NCI-H1092 treated with DMSO at 0.1 percent for 48 hours (cell line): ENCODE data around the gene WDR45.
"Not testable (repeated sequence)": the region's sequence is repeated elsewhere in the genome, so short reads cannot be mapped to it uniquely, and the experiment has no call there.

Experiments
- DNase-seq: peaks from one replicate; lab custom pipeline; 2025; lab: John Stamatoyannopoulos, UW

Gene WDR45

DNA sequence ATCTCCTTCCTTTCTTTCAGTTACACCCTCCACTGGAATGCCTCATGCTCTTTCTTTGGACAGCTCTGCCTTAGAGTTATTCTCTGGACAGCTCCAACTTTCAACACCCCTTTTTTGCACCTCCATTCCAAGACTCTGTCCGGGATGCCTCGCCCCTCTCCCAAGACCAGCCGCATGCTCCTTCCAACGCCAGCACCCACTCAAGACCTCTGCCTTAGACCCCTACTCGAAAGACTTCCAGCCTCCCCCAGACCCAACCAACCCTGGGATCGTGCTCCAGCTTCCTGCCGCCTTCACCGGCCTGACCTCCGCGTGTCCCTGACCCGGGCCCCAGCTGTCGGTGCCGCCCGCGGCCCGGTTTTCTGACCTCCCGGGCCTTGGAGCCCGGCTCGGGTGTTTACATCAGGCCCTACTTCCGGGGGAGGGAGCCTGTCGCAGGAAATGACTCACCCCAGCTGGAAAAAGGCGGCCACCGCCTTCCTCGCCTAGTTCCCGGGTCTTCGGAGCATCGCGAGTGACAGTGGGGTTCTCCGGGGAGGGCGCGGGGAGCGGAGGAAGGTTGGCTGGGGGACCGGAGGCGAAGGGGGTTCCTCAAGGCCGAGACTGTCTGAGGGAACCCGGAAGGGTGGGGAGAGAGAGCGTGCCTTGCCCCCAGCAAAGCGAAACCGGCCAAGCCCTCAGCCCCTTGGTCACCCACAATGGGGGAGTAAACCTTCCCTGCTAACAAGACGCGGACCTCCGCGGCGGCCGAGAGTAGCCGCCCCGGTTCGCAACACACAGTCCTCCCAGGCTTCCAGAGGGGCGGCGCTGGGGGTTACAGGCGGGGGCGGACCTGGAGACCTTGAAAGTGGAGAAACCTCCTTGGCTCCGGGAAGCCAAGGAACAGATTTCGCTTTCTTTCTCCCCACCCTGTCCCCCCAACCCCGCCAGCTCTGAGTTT is at the start of gene WDR45:
WDR45 (minus strand) TSS at position 399 of the 940 bp plus-strand sequence. CDS start 1,792 bp downstream, outside the sequence.
- peak; percentile 44 for DNase-seq

DNA sequence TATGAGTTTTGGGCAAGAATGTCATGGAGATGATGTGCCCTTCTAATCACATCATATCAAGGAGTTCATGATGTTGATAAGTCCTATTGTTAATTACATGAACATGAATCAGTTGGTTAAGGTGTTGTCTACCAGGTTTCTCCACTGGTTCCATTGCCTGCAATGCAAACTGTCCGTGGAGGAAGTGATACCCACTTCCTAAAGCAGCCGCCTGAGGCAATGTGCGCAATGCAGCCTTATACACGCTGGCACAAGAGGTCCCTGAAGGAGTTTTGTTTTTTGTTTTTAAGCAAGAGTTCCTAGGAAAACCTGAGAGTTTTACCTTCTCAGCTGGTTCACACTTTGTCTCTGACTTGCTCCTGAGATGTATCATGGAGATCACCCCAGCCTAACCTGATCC is 49.7 kb upstream of the WDR45 start:
- DNase-seq = no peak

DNA sequence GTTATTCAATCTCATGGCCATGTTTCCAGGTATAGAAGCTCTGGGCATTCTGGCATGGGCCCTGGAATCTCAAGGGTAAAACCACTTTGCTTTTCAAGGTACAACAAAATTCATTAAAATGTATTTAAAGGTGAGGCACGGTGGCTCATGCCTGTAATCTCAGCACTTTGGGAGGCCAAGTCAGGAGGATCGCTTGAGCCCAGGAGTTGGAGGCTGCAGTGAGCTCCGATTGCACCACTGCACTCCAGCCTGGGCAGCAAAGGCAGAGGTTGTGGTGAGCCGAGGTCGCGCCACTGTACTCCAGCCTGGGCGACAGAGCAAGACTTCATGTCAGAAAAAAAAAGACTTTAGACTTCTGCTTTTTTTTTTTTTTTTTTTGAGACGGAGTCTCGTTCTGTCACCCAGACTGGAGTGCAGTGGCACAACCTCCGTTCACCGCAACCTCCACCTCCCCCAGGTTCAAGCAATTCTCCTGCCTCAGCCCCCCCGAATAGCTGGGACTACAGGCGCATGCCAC is 48.1 kb upstream of the WDR45 start:
- not testable (repeated sequence) for DNase-seq

DNA sequence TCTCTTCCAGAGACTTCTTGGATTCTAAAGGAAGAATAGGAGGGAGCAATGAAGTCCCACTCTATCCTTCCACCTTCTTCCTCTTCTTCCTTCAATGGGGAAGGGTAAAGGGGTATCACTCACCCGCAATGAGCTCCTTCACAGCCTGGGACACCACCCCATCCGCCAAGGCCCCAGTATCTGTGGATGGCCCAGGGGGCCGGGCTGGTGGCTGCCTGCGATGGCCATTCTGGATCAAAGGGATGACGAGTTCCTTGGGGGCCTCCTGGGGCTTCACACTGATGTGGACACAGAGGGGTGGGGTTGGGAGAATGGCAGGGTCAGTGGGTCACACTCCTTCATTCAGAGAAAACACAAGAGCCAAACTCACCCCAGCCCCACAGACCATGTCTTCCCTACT is 42.8 kb upstream of the WDR45 start:
- DNase-seq = no peak

DNA sequence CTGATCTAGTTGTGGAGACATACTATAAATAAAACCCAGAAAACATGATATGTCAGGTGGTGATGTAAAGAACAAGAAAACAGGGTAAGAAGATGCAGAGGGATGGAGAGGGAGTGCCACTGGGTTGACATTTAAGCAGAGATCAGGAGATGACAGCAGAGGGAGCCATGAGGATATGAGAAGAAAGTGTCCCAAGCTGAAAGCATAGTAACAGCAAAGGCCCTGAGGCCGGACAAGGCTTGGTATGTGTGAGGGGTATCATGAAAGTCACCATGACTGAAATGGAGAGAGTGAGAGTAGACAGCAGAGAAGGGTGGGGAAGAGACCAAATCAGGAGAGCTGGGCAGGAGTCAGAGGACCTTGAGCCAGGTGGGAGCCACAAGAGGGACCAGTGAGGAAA is 40.4 kb upstream of the WDR45 start:
- DNase-seq = no peak

DNA sequence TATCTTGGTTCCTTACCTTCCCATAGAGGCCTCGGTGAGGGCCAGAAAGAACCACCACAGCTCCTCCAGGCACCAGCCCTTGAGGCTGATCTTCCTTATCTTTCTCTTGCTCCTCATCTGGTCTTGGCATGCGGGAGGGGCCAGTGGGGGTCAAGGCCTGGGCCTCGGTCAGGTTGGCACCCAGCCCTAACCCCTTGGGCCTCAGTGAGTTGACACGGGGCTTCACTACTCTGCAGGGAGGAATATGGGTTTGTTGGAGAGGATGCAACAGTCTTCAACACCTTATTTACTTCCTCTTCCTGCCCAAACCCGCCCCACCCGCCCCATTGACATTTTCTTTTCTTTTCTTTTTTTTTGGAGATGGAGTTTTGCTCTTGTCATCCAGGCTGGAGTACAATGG is 37.9 kb upstream of the WDR45 start:
- DNase-seq = no peak

DNA sequence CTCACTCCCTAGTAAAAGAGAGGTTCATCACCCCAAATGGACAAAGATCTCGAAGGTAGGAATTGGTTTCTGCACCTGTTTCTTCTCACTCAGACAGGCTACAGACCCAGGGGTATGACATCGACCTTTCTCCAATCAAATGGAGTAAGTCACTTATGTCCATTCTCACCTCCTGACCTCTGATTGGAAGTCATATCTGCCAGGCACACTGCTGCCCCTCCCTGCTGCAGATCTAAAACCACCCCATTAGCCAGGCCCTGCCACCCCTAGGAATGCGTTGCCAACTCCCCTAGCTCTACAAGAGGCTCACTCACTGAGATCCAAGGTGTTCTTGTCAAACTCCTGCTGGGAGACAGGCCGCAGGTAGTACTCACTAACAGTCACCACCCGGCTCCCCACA is 37.0 kb upstream of the WDR45 start:
- DNase-seq = no peak

DNA sequence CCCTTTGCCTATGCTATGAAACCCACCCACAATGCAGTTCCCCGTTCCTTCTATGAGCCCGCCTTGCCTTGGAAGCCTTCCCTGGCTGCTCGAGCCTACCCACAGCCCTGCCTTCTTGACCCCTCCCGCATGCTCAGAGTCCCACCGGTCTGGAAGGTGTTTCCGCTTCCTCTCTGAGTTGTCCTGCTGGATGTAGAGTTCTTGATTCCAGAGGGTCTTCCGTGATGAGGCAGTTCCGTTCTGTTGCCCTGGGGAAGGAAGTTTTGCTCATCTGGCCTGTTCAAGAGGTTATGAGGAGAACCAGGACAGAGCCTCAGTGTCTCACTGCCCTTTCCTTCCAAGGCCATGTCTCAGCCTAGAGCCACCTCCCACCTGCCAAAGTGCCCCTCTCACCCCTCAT is 36.4 kb upstream of the WDR45 start:
- DNase-seq = no peak

DNA sequence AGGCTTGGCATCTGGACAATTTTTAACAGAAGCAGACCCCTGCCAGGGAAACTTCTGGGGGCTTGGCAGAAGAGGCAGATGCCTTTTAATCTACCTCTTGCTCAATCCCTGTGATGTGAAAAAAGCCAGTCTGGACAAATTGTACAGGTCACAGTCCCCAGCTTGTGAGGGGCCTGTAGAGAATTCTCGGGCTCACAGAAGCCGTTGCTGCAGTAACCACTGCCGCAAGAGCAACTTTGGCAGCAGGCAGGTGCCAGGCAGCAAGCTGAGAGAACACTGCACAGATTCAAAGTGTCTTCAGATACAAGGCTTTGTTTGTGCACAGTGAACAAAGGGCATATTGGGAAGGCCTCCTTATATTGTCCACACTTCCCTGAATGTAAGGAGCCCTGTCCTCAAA is 32.1 kb upstream of the WDR45 start:
- DNase-seq = no peak

DNA sequence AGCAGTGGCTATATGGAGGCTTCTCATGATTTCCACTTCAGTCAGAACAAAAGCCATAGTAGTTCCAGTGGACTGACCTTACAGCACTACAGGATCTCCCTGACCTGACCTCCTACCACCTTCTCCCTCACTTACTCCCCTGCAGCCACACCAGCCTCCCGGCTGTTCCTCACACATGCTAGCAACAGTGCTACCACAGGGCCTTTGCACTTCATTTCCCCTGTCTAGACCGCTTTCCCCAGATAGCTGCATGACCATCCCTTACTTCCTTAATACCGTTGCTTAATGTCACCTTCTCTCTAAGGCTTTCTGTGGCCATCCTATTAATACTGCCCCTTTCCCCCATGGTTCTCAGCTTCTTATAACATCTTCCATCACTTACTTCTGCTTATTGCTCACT is 30.7 kb upstream of the WDR45 start:
- no peak for DNase-seq

DNA sequence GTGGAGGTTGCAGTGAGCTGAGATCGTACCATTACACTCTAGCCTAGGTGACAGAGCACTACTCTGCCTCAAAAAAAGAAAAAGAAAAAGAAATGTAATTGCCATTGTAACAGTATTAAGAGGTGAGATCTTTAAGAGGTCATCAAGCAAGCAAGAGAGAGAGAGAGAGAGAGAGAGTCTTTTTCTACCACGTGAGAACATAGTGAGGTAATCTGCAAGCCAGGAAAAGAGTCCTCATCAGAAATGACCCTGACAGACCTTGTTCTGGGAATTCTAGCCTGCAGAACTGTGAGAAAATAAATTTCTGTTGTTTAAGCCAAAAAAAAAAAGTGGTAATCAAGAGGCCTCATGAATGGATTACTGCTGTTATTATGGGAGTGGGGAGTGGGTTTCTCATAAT is 29.0 kb upstream of the WDR45 start:
- no peak for DNase-seq

DNA sequence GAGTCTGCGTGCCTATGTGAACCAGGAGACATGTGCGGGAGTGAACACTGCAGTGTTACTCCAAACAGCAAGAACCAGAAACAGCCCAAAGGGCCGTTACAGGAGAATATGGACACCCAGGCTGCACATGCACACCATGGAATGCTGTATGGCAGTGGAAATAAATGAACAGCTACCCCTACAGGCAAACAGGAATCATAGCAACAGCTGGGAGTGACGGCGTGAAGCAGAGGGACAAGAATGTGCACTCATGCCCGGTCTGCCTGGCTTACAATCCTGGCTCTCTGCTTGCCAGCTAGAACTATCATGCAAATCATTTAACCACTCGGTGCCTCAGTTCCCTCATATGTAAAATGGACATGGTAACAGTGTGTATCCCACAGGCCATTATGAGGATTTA is 27.2 kb upstream of the WDR45 start:
- peak; percentile 5 for DNase-seq

DNA sequence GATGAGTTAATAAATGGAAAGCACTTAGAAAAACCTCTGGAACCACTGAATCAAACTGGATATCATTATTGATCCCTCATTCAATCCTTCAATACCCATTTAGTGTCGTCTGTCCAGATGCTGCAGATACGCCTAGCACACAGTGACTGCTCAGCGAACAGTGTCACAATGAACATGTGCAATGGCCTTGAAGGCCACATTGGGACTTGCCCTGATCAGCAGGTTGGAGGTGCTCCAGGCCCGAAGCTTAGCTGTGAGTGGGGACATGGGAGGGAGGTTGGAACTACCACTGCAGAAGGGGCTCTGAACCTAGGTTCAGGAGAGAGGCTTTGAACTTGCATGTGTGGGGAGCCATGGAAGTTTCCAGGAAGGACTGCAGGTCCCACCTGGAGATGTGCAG is 26.6 kb upstream of the WDR45 start:
- DNase-seq = no peak

DNA sequence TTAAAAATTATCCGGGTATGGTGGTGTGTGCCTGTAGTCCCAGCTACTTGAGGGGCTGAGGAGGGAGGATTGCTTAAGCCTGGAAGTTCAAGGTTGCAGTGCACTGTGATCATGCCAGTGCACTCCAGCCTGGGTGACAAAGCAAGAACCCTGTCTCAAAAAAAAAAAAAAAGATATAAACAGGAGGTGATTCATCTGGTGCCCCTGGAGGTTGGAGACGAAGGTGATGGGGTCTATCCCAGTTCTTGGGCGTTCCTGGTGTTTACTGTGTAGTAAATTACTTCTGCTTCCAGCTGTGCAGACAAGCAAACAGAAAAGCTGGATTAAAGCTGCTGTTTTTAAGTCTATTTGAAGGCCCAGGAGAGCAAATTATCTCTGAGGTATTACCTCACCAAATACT is 23.9 kb upstream of the WDR45 start:
- DNase-seq = no peak

DNA sequence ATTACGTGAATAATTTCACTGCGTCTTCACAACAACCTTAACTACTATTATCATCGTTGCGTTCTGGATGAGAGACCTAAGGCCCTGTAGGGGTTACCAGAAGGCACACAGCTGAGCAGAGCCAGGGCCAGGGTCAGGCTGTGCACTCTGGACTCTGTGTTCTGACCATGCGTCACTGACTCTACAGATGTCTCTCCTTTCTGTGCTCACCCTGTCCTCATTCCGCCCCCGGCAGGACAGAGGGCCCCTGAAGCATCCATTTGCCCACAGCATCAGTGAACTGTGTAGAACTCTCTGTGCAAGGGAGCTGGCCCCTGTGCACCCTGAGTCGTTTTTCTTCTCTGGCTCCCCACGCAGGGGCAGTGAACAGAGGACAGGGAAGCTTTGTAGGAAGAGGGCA is 22.5 kb upstream of the WDR45 start:
- no peak for DNase-seq

DNA sequence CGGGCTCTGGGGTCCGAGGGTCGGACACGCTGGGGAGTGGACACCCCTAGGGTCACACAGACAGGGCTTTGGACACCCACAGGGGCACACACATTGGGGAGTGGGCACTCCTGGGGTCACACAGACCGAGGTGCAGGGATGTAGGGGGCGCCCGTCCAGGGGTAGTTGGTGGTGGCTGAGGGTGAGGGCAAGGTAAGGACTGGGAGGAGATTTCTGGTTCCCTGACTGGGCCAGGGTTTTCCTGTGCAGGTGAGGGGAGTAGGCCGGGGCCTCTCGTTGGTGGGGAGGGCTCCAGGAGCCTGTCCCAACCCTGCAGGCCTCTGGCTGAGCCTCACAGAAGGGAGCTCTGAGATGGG is 21.9 kb upstream of the WDR45 start:
- peak; percentile 36 for DNase-seq

DNA sequence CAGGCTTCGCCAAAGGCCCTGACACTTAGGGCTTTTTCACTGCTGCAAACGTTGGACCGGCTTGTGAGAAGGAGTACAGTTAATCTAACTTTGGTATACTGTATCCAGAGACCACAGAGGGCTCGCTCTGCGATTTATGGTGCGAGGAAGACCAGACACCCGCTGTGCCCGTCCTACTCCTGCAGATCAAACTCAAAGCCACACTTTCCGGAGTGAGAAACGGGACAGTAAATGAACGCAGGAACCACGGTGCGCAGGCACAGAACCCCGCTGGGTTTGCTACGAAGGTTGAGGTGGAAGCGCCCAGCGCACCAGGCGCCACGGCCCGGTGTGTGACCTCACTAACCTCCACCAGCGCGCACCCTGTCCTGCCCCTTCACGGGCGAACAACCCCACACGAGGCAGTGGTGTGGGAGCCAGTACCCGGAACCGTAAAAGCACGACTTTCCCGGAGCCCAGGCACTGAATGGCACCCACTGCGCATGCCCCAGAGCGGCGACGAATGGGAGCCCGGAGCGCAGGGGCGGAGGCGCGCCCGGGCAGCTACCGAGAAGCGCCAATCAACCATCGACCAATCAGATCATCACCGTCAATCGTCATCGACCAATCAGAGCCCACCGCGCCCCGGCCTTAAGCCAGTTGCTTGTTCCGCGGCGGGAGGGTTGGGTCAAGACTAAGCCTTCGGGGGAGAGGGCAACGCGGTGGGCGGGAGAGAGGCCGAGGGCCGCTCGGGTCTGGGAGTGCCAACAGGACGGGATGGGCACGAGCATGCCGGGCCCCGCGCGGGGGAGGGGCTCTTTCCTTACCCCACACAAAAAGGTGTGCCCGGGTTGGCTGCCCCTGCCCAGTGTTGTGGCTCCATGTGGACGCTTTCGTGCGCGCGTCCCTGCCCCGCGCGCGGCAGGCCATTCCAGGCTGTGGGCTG is 21.3 kb upstream of the WDR45 start:
- DNase-seq = peak; percentile 97

DNA sequence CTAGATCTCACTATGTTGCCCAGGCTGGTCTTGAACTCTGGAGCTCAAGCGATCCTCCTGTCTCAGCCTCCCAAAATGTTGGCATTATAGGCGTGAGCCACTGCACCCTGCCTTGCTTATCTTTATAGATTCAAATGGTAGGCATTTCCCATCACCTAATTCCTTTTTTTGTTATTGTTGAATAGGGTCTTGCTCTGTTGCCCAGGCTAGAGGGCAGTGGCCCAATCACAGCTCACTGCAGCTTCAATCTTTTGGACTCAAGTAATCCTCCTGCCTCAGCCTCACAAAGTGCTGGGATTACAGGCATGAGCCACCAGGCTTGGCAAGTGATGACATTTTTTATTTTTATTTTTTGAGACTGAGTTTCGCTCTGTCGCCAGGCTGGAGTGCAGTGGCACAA is 16.7 kb upstream of the WDR45 start:
- DNase-seq = no peak

DNA sequence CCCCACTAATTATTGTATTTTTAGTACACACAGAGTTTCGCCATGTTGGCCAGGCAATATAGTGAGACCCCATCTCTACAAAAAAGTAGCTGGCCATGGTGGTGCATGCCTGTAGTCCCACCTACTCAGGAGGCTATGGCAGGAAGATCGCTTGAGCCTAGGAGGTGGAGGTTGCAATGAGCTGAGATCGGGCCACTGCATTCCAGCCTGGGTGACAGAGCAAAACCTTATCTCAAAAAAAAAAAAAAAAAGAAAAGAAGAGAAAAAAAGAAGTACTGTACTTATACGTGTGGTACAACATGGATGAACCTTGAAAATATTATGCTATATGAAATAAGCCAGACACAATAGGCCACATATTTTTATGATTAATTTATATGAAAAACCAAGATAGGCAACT is 9.9 kb upstream of the WDR45 start:
- no peak for DNase-seq

DNA sequence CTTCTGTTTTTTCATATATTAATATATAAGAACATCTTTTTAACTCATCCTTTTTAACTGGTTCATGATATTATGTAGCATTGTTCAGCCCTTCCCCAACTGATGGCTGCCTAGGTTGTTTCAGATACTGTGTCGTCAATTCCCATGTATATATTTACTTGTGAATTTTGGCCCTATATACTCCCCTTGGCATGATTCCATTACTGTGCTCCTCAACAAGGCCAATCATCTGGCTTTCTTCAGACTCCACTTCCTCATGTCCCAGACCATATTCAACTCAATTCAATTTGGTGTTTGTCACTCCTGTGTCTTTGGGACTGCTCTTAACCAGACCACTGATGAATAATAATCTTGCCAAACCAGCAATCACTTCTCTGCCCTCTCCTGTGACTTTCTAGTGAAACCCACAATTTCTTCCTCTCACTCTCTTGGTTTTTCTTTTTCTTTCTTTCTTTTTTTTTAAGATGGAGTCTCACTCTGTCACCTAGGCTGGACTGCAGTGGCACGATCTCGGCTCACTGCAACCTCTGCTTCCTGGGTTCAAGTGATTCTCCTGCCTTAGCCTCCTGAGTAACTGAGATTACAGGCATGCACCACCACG is 2.7 kb upstream of the WDR45 start:
- no peak for DNase-seq

DNA sequence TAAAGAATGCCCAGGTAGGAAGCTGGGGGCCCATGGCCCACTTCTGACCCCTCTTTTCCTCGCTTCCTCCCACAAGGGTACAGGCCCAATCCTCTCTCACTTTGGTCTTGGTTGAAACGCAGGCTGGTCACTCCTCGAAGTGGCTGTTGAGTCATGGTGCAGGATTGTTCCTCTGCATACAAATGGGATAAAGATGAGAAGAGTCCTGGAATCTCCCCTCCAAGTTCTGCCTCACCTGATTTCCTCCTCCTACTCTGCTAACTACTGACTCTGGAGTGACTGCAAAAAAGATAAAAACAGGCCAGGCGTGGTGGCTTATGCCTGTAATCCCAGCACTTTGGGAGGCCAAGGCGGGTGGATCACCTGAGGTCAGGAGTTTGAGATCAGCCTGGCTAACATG is 1.7 kb downstream of the WDR45 start:
- DNase-seq = no peak

DNA sequence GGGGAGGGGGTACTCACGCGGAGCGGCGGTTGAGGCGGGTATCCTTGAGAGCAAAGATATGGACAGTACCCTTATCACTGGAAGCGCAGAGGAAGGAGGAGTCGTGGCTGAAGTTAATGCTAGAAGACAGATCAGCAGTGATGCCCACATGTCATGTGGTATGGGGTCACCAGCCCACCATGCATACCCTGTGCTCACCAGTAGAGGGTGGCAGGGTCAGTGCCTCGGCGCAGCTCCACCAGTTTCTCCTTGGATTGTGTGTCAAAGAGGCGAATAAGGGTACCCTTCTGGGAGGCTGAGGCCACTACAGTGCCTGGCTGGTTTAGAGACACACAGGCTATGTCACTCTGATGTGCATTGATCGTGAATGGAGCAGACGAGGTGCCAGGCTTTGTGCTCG is 4.3 kb downstream of the WDR45 start:
- DNase-seq = no peak
